GM19240 (cell line): ENCODE measurements around the gene LRRC55.

ENCODE experiments used
- DNase-seq: peaks from one replicate; pipeline ENCODE4 v3.0.0; 2011; ENCODE audit warnings: low spot score; ENCODE audit not compliant: insufficient read length

LRRC55 gene

GRCh38 chr11:57181678-57182305 is at the start of gene LRRC55:
Gene LRRC55, plus strand, starts transcription at chr11:57181953. Its CDS starts 70 bp downstream, at chr11:57182023.
- no peak for DNase-seq

- DNase-seq: no peak
Measured at GRCh38 chr11:57133366-57134038, 48.3 kb upstream of the LRRC55 start.

GRCh38 chr11:57134284-57134683 is 47.5 kb upstream of the LRRC55 start:
- no peak for DNase-seq

GRCh38 chr11:57135020-57135751 is 46.6 kb upstream of the LRRC55 start:
- DNase-seq: no peak

- DNase-seq: no peak
Measured at GRCh38 chr11:57140568-57140967, 41.2 kb upstream of the LRRC55 start.

GRCh38 chr11:57143459-57143858 is 38.3 kb upstream of the LRRC55 start:
- DNase-seq: no peak

GRCh38 chr11:57144075-57144474 is 37.7 kb upstream of the LRRC55 start:
- no peak for DNase-seq

GRCh38 chr11:57144531-57145320 is 37.0 kb upstream of the LRRC55 start:
- no peak for DNase-seq

- no peak for DNase-seq
Measured at GRCh38 chr11:57146301-57146700, 35.5 kb upstream of the LRRC55 start.

GRCh38 chr11:57148621-57149020 is 33.1 kb upstream of the LRRC55 start:
- no peak for DNase-seq

- DNase-seq: no peak
Measured at GRCh38 chr11:57150454-57150917, 31.3 kb upstream of the LRRC55 start.

- DNase-seq: no peak
Measured at GRCh38 chr11:57152134-57152533, 29.6 kb upstream of the LRRC55 start.

GRCh38 chr11:57153448-57153847 is 28.3 kb upstream of the LRRC55 start:
- no peak for DNase-seq

- no peak for DNase-seq
Measured at GRCh38 chr11:57154739-57155138, 27.0 kb upstream of the LRRC55 start.

- no peak for DNase-seq
Measured at GRCh38 chr11:57155400-57155799, 26.4 kb upstream of the LRRC55 start.

- DNase-seq: no peak
Measured at GRCh38 chr11:57155838-57156607, 25.7 kb upstream of the LRRC55 start.

GRCh38 chr11:57156928-57157327 is 24.8 kb upstream of the LRRC55 start:
- no peak for DNase-seq

GRCh38 chr11:57157624-57158023 is 24.1 kb upstream of the LRRC55 start:
- no peak for DNase-seq

GRCh38 chr11:57158180-57158579 is 23.6 kb upstream of the LRRC55 start:
- DNase-seq: no peak

GRCh38 chr11:57158599-57158998 is 23.2 kb upstream of the LRRC55 start:
- no peak for DNase-seq

GRCh38 chr11:57160665-57161064 is 21.1 kb upstream of the LRRC55 start:
- DNase-seq: no peak
